Esophagus muscularis mucosa (tissue), 4 donors: ENCODE results near the gene EFCAB7.

Source experiments
- CTCF ChIP-seq, 3 experiments: fragments of 200-600 bp in 2 of 3; fragments of 450-650 bp in 1 of 3; sonication (generic) in 2 of 3; IDR thresholded peaks; one replicate each; pipeline ENCODE4 v1.5.1; 2017 to 2019; ENCODE audit warnings: antibody characterized with exemption in 3 of 3, mild to moderate bottlenecking in 2 of 3, moderate library complexity in 1 of 3
- EP300 ChIP-seq: sonication (generic); formaldehyde crosslinking; IDR thresholded peaks from one replicate; pipeline ENCODE4 v1.6.1; 2017; ENCODE audit warnings: antibody characterized with exemption
- POLR2A ChIP-seq: fragments of 450-650 bp; IDR thresholded peaks from one replicate; pipeline ENCODE4 v1.6.1; 2017; ENCODE audit warnings: antibody characterized with exemption, moderate library complexity, mild to moderate bottlenecking, low read depth

DNA sequence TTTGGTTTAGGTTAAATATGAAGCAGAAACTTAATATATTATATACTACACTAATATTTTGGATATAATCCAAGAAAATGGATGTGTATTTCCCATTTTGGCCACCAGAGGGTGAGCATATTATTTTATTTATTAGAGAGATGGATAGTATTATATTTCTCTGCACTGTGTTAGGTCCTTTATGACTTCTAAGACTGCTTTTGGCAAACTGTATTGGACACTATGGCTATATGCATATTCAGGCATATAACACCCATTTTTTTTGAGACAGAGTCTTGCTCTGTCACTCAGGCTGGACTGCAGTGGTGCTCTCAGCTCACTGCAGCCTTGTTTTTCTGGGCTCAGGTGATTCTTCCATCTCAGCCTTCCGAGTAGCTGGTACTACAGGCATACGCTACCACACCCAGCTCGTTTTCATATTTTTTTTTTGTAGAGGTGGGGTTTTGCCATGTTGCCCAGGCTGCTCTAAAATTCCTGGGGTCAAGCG lies 52.1 kb downstream of the EFCAB7 start:
- peak; percentile 64 to 92 (median 76) for TF ChIP-seq CTCF (IDR thresholded peaks at IDR 0.05)
- no peak for TF ChIP-seq POLR2A
- TF ChIP-seq EP300: no peak
